HepG2 (cell line): ENCODE measurements around the gene PTPRF. TPM values are rescaled to one million over a fixed set of nuclear protein-coding genes. Genes with fewer than 3 reads are reported as not detected.

Experiments used
- ARHGAP35 ChIP-seq: sonication (generic); formaldehyde crosslinking; IDR thresholded peaks from 2 replicates; pipeline ENCODE4 v1.9.0; 2022; ENCODE audit warnings: mild to moderate bottlenecking, inconsistent platforms, moderate library complexity, missing genetic modification reagents, borderline replicate concordance
- ARID5B ChIP-seq: IDR thresholded peaks from 2 replicates; pipeline ENCODE4 v1.4.0; 2020; ENCODE audit warnings: mild to moderate bottlenecking, missing genetic modification reagents
- ATF3 ChIP-seq: sonication (generic); formaldehyde crosslinking; IDR thresholded peaks from 2 replicates; pipeline ENCODE4 v1.4.0; 2020; ENCODE audit warnings: missing genetic modification reagents
- ATF7 ChIP-seq, 2 experiments: fragments of 450-650 bp in 1 of 2; sonication (generic) in 1 of 2; formaldehyde crosslinking in 1 of 2; IDR thresholded peaks; 2 replicates each; pipeline versions ENCODE4 v1.4.0 to v1.6.1; 2016 to 2020; ENCODE audit warnings: antibody characterized with exemption in 1 of 2, mild to moderate bottlenecking in 1 of 2, missing genetic modification reagents in 1 of 2
- BORCS8-MEF2B ChIP-seq: sonication (generic); formaldehyde crosslinking; IDR thresholded peaks from 2 replicates; pipeline ENCODE4 v1.8.0; 2022; ENCODE audit warnings: mild to moderate bottlenecking, missing genetic modification reagents
- ETS1 ChIP-seq: sonication (generic); formaldehyde crosslinking; IDR thresholded peaks from 2 replicates; pipeline ENCODE4 v1.4.0; 2020; ENCODE audit warnings: missing genetic modification reagents
- NFKBIZ ChIP-seq: IDR thresholded peaks from 2 replicates; pipeline ENCODE4 v1.6.1; 2018; ENCODE audit warnings: missing genetic modification reagents, missing compliant biosample characterization
- TARDBP ChIP-seq: sonication (generic); formaldehyde crosslinking; IDR thresholded peaks from 2 replicates; pipeline ENCODE4 v1.8.0; 2022; ENCODE audit warnings: mild to moderate bottlenecking, missing genetic modification reagents
- UBTF ChIP-seq: sonication (generic); formaldehyde crosslinking; IDR thresholded peaks from 2 replicates; pipeline ENCODE4 v1.4.0; 2020; ENCODE audit warnings: mild to moderate bottlenecking, missing genetic modification reagents
- ZNF18 ChIP-seq: sonication (generic); formaldehyde crosslinking; IDR thresholded peaks from 2 replicates; pipeline ENCODE4 v1.8.0; 2022; ENCODE audit warnings: mild to moderate bottlenecking, missing genetic modification reagents; ENCODE audit not compliant: insufficient replicate concordance
- ZNF431 ChIP-seq: sonication (generic); formaldehyde crosslinking; IDR thresholded peaks from 2 replicates; pipeline ENCODE4 v1.9.0; 2022; ENCODE audit warnings: missing genetic modification reagents, low read depth, mild to moderate bottlenecking, borderline replicate concordance
- ZNF44 ChIP-seq: sonication (generic); formaldehyde crosslinking; IDR thresholded peaks from 2 replicates; pipeline ENCODE4 v1.5.1; 2020; ENCODE audit warnings: mild to moderate bottlenecking, missing genetic modification reagents
- ZNF576 ChIP-seq: sonication (generic); formaldehyde crosslinking; IDR thresholded peaks from 2 replicates; pipeline ENCODE4 v1.4.0; 2020; ENCODE audit warnings: mild to moderate bottlenecking, missing genetic modification reagents
- ZNF800 ChIP-seq: sonication (generic); formaldehyde crosslinking; IDR thresholded peaks from 2 replicates; pipeline ENCODE4 v1.4.0; 2020; ENCODE audit warnings: missing genetic modification reagents
- polyA plus RNA-seq, 8 experiments: library from polyadenylated mRNA; depleted of rRNA in 3 of 8; stranded (reverse) in 7 of 8; unstranded in 1 of 8; fragments of >200 nt; fragmentation: Illumina TruSeq in 4 of 8; extraction: Trizol in 4 of 8; gene quantifications; 2 replicates each; pipeline versions ENCODE4 v1.2.1 to v1.2.3, GENCODE V29; 2011 to 2016; ENCODE audit warnings: low read depth in 4 of 8, missing spikeins in 1 of 8, mixed read lengths in 1 of 8; ENCODE audit not compliant: insufficient read depth in 1 of 8
- total RNA-seq, 5 experiments: library from RNA; depleted of rRNA; stranded (reverse); fragments of >200 nt; fragmentation: Illumina TruSeq; extraction: Trizol; gene quantifications; 2 replicates each; pipeline ENCODE4 v1.2.3, GENCODE V29; 2016; ENCODE audit warnings: low read depth in 1 of 5

PTPRF gene
- total and polyA plus RNA-seq, 2 of the 13 experiments (the other 11 are each of a cell fraction or from before 2014, with no cell fraction given): 55.9 to 167 TPM

- peak; percentile 95 for TF ChIP-seq ARID5B (CRISPR knock-in tag)
- TF ChIP-seq ETS1: no peak
- no peak; the same call in 1 of the 2 replicates for TF ChIP-seq ARHGAP35 (CRISPR knock-in tag)
- peak; percentile 56; the same call in 1 of the 2 replicates for TF ChIP-seq ZNF800 (CRISPR knock-in tag)
- peak; percentile 88 for TF ChIP-seq ZNF18 (CRISPR knock-in tag)
- peak; percentile 79 for TF ChIP-seq ATF7 (IDR thresholded peaks at IDR 0.05)
- TF ChIP-seq ATF7 (CRISPR knock-in tag; IDR thresholded peaks at IDR 0.05): peak; percentile 89
- no peak for TF ChIP-seq ZNF576 (CRISPR knock-in tag)
- TF ChIP-seq UBTF: peak; percentile 43; the same call in 1 of the 2 replicates
- peak; percentile 89 for TF ChIP-seq BORCS8-MEF2B (CRISPR knock-in tag)
- peak; percentile 93 for TF ChIP-seq ZNF431
- 0 out of 2 replicates have a peak, but pooled peaks have one; percentile 35 for TF ChIP-seq ZNF44 (CRISPR knock-in tag)
- TF ChIP-seq TARDBP (CRISPR knock-in tag): peak; percentile 97
- TF ChIP-seq NFKBIZ (CRISPR knock-in tag): peak; percentile 93
- TF ChIP-seq ATF3 (CRISPR knock-in tag): peak; percentile 75
Measured at GRCh38 chr1:43548285-43549271, 17.9 kb downstream of the PTPRF start (continued).
